KMS-11 (cell line): ENCODE measurements around the gene ZNF883.

Experiments used
- H2AFZ ChIP-seq: fragments of 200-600 bp; sonication (generic); 2 replicates; pipeline ENCODE4 v1.6.1; 2016; ENCODE audit warnings: antibody characterized with exemption, mixed run types, low read depth
- H3K27ac ChIP-seq: fragments of 200-600 bp; sonication (generic); 2 replicates; pipeline ENCODE4 v1.6.1; 2016; ENCODE audit warnings: mild to moderate bottlenecking, mixed run types
- H3K27me3 ChIP-seq: fragments of 200-600 bp; sonication (generic); 2 replicates; pipeline ENCODE4 v1.6.1; 2017; ENCODE audit warnings: mild to moderate bottlenecking, low read depth, mixed run types, moderate library complexity; ENCODE audit not compliant: insufficient read depth
- H3K36me3 ChIP-seq: fragments of 200-600 bp; sonication (generic); 2 replicates; pipeline ENCODE4 v1.6.1; 2017; ENCODE audit warnings: mild to moderate bottlenecking, mixed run types; ENCODE audit not compliant: insufficient read depth
- H3K4me1 ChIP-seq: fragments of 200-600 bp; sonication (generic); 2 replicates; pipeline ENCODE4 v1.6.1; 2016; ENCODE audit warnings: mild to moderate bottlenecking, low read depth, mixed run types; ENCODE audit not compliant: poor library complexity, severe bottlenecking
- H3K4me2 ChIP-seq: fragments of 200-600 bp; sonication (generic); 2 replicates; pipeline ENCODE4 v1.7.0; 2016; ENCODE audit warnings: mild to moderate bottlenecking, mixed run types
- H3K4me3 ChIP-seq: fragments of 200-600 bp; sonication (generic); IDR thresholded peaks from 2 replicates; pipeline ENCODE4 v1.6.1; 2017; ENCODE audit warnings: low read depth, low read length, mixed read lengths; ENCODE audit not compliant: insufficient read depth
- H3K79me2 ChIP-seq: fragments of 200-600 bp; sonication (generic); 2 replicates; pipeline ENCODE4 v1.6.1; 2016; ENCODE audit warnings: low read depth, mixed run types; ENCODE audit not compliant: insufficient read depth
- H3K9ac ChIP-seq: fragments of 200-600 bp; sonication (generic); 2 replicates; pipeline ENCODE4 v1.6.1; 2016; ENCODE audit warnings: mild to moderate bottlenecking, mixed run types
- H4K20me1 ChIP-seq: fragments of 200-600 bp; sonication (generic); 2 replicates; pipeline ENCODE4 v1.6.1; 2016; ENCODE audit warnings: mild to moderate bottlenecking, mixed run types; ENCODE audit not compliant: insufficient read depth
- TF ChIP-seq, protein P1 (sequence below): fragments of 200-600 bp; sonication (generic); conservative IDR thresholded peaks from 2 replicates; pipeline ENCODE4 v1.6.1; 2017; ENCODE audit warnings: low read depth, mild to moderate bottlenecking, antibody characterized with exemption, low read length, moderate library complexity, mixed read lengths

Gene ZNF883

GRCh38 chr9:112969730-112970129 is 42.3 kb downstream of the ZNF883 start:
- Histone ChIP-seq H4K20me1 (no peaks in the 10 kb centered on the region), H3K79me2 (no peaks in the 10 kb centered on the region), H2AFZ (no peak overlapping the region), H3K4me2 (no peak overlapping the region), H3K27me3 (no peaks in the 10 kb centered on the region), H3K36me3 (no peaks in the 10 kb centered on the region), H3K4me3 (no peak overlapping the region), H3K4me1 (no peaks in the 10 kb centered on the region), H3K9ac (no peak overlapping the region), H3K27ac (no peak overlapping the region)
- TF ChIP-seq, protein P1, sequence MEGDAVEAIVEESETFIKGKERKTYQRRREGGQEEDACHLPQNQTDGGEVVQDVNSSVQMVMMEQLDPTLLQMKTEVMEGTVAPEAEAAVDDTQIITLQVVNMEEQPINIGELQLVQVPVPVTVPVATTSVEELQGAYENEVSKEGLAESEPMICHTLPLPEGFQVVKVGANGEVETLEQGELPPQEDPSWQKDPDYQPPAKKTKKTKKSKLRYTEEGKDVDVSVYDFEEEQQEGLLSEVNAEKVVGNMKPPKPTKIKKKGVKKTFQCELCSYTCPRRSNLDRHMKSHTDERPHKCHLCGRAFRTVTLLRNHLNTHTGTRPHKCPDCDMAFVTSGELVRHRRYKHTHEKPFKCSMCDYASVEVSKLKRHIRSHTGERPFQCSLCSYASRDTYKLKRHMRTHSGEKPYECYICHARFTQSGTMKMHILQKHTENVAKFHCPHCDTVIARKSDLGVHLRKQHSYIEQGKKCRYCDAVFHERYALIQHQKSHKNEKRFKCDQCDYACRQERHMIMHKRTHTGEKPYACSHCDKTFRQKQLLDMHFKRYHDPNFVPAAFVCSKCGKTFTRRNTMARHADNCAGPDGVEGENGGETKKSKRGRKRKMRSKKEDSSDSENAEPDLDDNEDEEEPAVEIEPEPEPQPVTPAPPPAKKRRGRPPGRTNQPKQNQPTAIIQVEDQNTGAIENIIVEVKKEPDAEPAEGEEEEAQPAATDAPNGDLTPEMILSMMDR = no peak

GRCh38 chr9:112955550-112955949 is 56.4 kb downstream of the ZNF883 start:
- Histone ChIP-seq H4K20me1 (no peaks in the 10 kb centered on the region), H3K27me3 (no peaks in the 10 kb centered on the region), H3K36me3 (no peaks in the 10 kb centered on the region), H3K4me1 (no peaks in the 10 kb centered on the region), H3K4me3 (no peak overlapping the region), H2AFZ (no peak overlapping the region), H3K4me2 (no peak overlapping the region), H3K9ac (no peak overlapping the region), H3K27ac (no peak overlapping the region), H3K79me2 (no peaks in the 10 kb centered on the region)
- TF ChIP-seq, protein P1 = no peak

GRCh38 chr9:112945620-112946208 is 66.3 kb downstream of the ZNF883 start:
- H4K20me1 ChIP-seq = no peaks in the 10 kb centered on the region
- H3K9ac ChIP-seq = no peak overlapping the region

GRCh38 chr9:112939418-112939817 is 72.6 kb downstream of the ZNF883 start:
- no peak overlapping the region for H3K27ac ChIP-seq
- TF ChIP-seq, protein P1 = no peak
- no peaks in the 10 kb centered on the region for H4K20me1 ChIP-seq
- no peak overlapping the region for H3K9ac ChIP-seq
- no peak overlapping the region for H2AFZ ChIP-seq
- no peaks in the 10 kb centered on the region for H3K79me2 ChIP-seq
- H3K4me2 ChIP-seq = no peak overlapping the region
- H3K36me3 ChIP-seq = no peaks in the 10 kb centered on the region
- H3K4me1 ChIP-seq = no peaks in the 10 kb centered on the region
- H3K27me3 ChIP-seq = no peaks in the 10 kb centered on the region
- H3K4me3 ChIP-seq = no peak overlapping the region

More at GRCh38 chr9:112945620-112946208, 66.3 kb downstream of the ZNF883 start:
- no peaks in the 10 kb centered on the region for H3K79me2 ChIP-seq
- no peaks in the 10 kb centered on the region for H3K27me3 ChIP-seq
- H2AFZ ChIP-seq = no peak overlapping the region
- no peak overlapping the region for H3K4me2 ChIP-seq
- no peak overlapping the region for H3K4me3 ChIP-seq
- H3K27ac ChIP-seq = no peak overlapping the region
- no peaks in the 10 kb centered on the region for H3K36me3 ChIP-seq
- no peaks in the 10 kb centered on the region for H3K4me1 ChIP-seq
- TF ChIP-seq, protein P1 = no peak
